Peyer's patch (tissue), 4 donors: ENCODE results near the gene LPAR2.
"Not testable (repeated sequence)": the region's sequence is repeated elsewhere in the genome, so short reads cannot be mapped to it uniquely, and the experiment has no call there.

ENCODE experiments used
- CTCF ChIP-seq, 6 experiments: fragments of 450-650 bp in 4 of 6; fragments of 200-600 bp in 2 of 6; sonication (generic) in 1 of 6; IDR thresholded peaks; one replicate each; pipeline ENCODE4 v1.5.1; 2017 to 2019; ENCODE audit warnings: antibody characterized with exemption in 6 of 6, mild to moderate bottlenecking in 3 of 6, moderate library complexity in 1 of 6
- POLR2A ChIP-seq, 2 donors: fragments of 450-650 bp; IDR thresholded peaks; one replicate each; pipeline ENCODE4 v1.5.1; 2017; ENCODE audit warnings: antibody characterized with exemption in 2 of 2, mild to moderate bottlenecking in 2 of 2, moderate library complexity in 2 of 2

- not testable (repeated sequence) for TF ChIP-seq CTCF, POLR2A (IDR thresholded peaks at IDR 0.05)
Measured at GRCh38 chr19:19598728-19599451, 29.1 kb downstream of the LPAR2 start.
